HG03159 (cell line): ENCODE data around the gene HELT.
"Not testable (repeated sequence)": the region's sequence is repeated elsewhere in the genome, so short reads cannot be mapped to it uniquely, and the experiment has no call there.

Source experiments
- ATAC-seq: cut with Tn5 transposase; IDR thresholded peaks from one replicate; pipeline ENCODE4 v1.9.1; 2021; ENCODE audit warnings: mild to moderate bottlenecking, moderate library complexity; ENCODE audit not compliant: unreplicated experiment

HELT gene

GRCh38 chr4:185035284-185035683, 17.0 kb downstream of the HELT start:
- ATAC-seq = no peak

GRCh38 chr4:185036019-185036418, 17.7 kb downstream of the HELT start:
- no peak for ATAC-seq

- ATAC-seq = no peak
These were observed 18.6 kb downstream of the HELT start for GRCh38 chr4:185036842-185037241.

DNA sequence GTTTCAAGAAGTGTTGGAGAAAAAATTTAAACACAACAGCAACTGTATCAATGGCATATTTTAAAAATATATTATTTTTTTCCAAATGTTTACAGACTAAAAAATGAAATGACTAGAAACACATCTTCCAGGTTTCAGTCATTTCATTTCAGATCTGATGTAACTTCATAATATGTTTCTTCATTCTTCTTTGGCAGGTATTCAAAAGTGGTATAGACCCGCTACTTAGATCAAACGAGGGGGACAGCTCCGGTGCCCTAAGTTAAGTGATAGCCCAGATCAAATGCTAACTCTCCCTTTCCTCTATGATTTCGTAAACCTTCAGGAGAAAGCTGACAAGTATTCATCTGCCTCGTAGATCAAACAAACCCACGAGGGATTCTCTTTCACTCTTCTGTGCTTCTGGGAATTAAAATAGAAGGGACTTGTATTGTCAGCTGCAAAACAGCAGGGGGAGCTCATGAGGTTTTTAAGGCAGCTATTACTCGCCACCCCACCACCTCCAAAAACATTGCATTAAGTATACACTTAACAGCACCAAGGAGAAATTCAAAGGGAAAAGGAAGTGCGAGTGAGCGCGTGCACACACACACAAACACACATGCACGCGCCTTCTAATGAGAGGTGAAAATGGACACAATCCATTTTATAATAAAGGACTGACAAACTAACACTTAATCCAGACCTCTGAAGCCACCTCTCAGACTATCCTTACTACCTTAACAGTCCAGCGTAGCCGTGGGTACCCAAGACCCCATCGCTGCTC, 21.4 kb downstream of the HELT start:
- ATAC-seq = peak; percentile 74

DNA sequence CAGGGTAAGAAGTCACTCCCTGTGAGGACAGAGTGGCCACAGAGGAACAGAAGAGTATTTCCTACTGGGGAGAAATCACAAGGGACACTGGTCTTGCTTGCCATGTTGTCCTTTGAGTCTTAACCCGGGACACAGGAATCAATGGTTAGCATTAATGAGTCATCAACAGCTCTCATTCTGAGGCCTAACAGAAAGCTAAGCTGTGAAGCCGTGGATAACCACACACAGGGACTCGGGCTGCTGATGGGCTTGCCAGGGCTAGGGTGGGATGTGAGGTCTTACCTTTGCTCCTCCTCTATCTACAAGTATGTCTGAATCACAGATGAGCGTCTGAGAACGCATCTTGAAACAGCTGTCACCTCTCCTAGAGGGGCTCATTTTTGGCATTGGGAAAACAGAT, 22.2 kb downstream of the HELT start:
- ATAC-seq = no peak

- not testable (repeated sequence) for ATAC-seq
These were observed 32.0 kb downstream of the HELT start for GRCh38 chr4:185050286-185050685.

DNA sequence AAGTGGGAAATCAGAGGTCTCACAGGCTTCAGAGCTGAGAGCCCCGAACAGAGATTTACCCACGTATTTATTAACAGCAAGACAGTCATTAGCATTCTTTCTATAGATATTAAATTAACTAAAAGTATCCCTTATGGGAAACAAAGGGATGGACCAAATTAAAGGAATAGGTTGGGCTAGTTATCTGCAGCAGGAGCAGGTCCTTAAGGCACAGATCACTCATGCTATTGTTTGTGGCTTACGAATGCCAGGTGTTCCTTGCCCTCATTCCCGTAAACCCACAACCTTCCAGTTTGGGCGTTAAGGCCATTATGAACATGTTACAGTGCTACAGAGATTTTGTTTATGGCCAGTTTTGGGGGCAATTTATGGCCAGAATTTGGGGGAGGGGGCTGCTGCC, 33.0 kb downstream of the HELT start:
- not testable (repeated sequence) for ATAC-seq

GRCh38 chr4:185053746-185054145, 35.5 kb downstream of the HELT start:
- no peak for ATAC-seq

GRCh38 chr4:185054272-185054671, 36.0 kb downstream of the HELT start:
- ATAC-seq = no peak

- no peak for ATAC-seq
These were observed 36.6 kb downstream of the HELT start for GRCh38 chr4:185054886-185055285.

GRCh38 chr4:185061610-185062009, 43.3 kb downstream of the HELT start:
- ATAC-seq = no peak

GRCh38 chr4:185062606-185063005, 44.3 kb downstream of the HELT start:
- no peak for ATAC-seq

GRCh38 chr4:185066179-185066578, 47.9 kb downstream of the HELT start:
- no peak for ATAC-seq

DNA sequence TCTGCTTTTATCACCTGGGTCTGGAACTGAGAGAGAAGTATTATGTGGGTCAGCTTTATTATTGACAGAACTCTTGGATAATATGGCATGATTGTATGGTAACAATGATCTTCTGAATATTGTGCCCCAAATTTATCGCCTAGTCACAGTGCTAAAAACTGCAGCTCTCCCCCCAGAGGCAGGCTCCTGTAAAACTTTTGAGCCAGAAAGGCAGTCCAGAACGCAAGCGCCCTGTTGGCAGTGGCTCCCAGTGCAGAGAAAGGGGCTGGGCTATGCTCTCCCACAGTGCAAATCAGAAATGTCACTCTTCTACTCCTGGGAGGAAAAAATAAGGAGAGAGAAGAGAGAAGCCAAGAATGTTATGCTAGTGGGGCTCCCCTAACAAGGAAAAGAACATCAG, 50.5 kb downstream of the HELT start:
- no peak for ATAC-seq
